GM11168 (cell line): Measurements from ENCODE around the gene CNOT6.
"Not testable (repeated sequence)": the region's sequence is repeated elsewhere in the genome, so short reads cannot be mapped to it uniquely, and the experiment has no call there.

Experiments used
- in situ Hi-C: fragments of 300-500 bp; cut with MboI; formaldehyde crosslinking; loops from one replicate; pipeline ENCODE4 v1.12.0; 2022; ENCODE audit warnings: low sequenced_read_pairs; ENCODE audit not compliant: unreplicated experiment

Gene CNOT6

GRCh38 chr5:180494060-180494509 lies at the start of gene CNOT6:
Gene CNOT6, plus strand, starts transcription at chr5:180494379. Its CDS starts 34,898 bp downstream, at chr5:180529277.
- in situ Hi-C loops, result no loop called here

GRCh38 chr5:180454752-180455151 lies 39.4 kb upstream of the CNOT6 start:
- in situ Hi-C loops, result no loop called here

- in situ Hi-C loops, result no loop called here
Observed at GRCh38 chr5:180455872-180456271, 38.3 kb upstream of the CNOT6 start.

GRCh38 chr5:180456792-180457191 lies 37.4 kb upstream of the CNOT6 start:
- in situ Hi-C loops, result no loop called here

GRCh38 chr5:180458852-180459673 lies 35.1 kb upstream of the CNOT6 start:
- in situ Hi-C loops, result not testable (repeated sequence)

GRCh38 chr5:180459674-180460142 lies 34.5 kb upstream of the CNOT6 start:
- in situ Hi-C loops, result not testable (repeated sequence)

- in situ Hi-C loops, result no loop called here
Observed at GRCh38 chr5:180460834-180461233, 33.3 kb upstream of the CNOT6 start.

- in situ Hi-C loops, result no loop called here
Observed at GRCh38 chr5:180461303-180461702, 32.9 kb upstream of the CNOT6 start.

GRCh38 chr5:180463216-180463900 lies 30.8 kb upstream of the CNOT6 start:
- in situ Hi-C loops, result no loop called here

- in situ Hi-C loops, result no loop called here
Observed at GRCh38 chr5:180463916-180464602, 30.1 kb upstream of the CNOT6 start.

GRCh38 chr5:180464603-180464970 lies 29.6 kb upstream of the CNOT6 start:
- in situ Hi-C loops, result no loop called here

- in situ Hi-C loops, result not testable (repeated sequence)
Observed at GRCh38 chr5:180465052-180465451, 29.1 kb upstream of the CNOT6 start.

- in situ Hi-C loops, result no loop called here
Observed at GRCh38 chr5:180466316-180466715, 27.9 kb upstream of the CNOT6 start.

- in situ Hi-C loops, result no loop called here
Observed at GRCh38 chr5:180467028-180467975, 26.9 kb upstream of the CNOT6 start.

- in situ Hi-C loops, result no loop called here
Observed at GRCh38 chr5:180467989-180468731, 26.0 kb upstream of the CNOT6 start.

GRCh38 chr5:180468732-180469585 lies 25.2 kb upstream of the CNOT6 start:
- in situ Hi-C loops, result no loop called here

GRCh38 chr5:180469586-180469865 lies 24.7 kb upstream of the CNOT6 start:
- in situ Hi-C loops, result no loop called here

- in situ Hi-C loops, result no loop called here
Observed at GRCh38 chr5:180469866-180470265, 24.3 kb upstream of the CNOT6 start.
